GM18951 (cell line): Measurements from ENCODE around the gene CPN2.

Experiments
- POLR2A ChIP-seq: IDR thresholded peaks from 4 replicates; pipeline ENCODE4 v1.6.1; 2011; ENCODE audit warnings: mild to moderate bottlenecking; ENCODE audit not compliant: insufficient read length, insufficient read depth; ENCODE audit errors: extremely low read depth
- in situ Hi-C: fragments of 300-500 bp; cut with MboI; formaldehyde crosslinking; loops from one replicate; pipeline ENCODE4 v1.12.0; 2022; ENCODE audit warnings: low sequenced_read_pairs, mixed read lengths, inconsistent platforms; ENCODE audit not compliant: unreplicated experiment

Gene CPN2

GRCh38 chr3:194318511-194319161 lies 32.5 kb downstream of the CPN2 start:
- in situ Hi-C loops, result loop anchor here (5.0 to 10.0 kb wide), 3 partner anchors 184 to 654 kb away; partner anchors contain the start of gene HES1
- no peak for TF ChIP-seq POLR2A

- no peak for TF ChIP-seq POLR2A
- in situ Hi-C loops, result loop anchor here (5.0 to 10.0 kb wide), 3 partner anchors 182 to 652 kb away; partner anchors contain the start of gene HES1
These were observed 34.2 kb downstream of the CPN2 start for GRCh38 chr3:194316918-194317317.

- in situ Hi-C loops, result loop anchor here (5.0 to 10.0 kb wide), 3 partner anchors 181 to 651 kb away; partner anchors contain the start of gene HES1
These were observed 35.2 kb downstream of the CPN2 start for GRCh38 chr3:194315965-194316361.

GRCh38 chr3:194315088-194315964 lies 35.8 kb downstream of the CPN2 start:
- no peak for TF ChIP-seq POLR2A
- in situ Hi-C loops, result loop anchor here (5.0 to 10.0 kb wide), 3 partner anchors 181 to 651 kb away; partner anchors contain the start of gene HES1

More at GRCh38 chr3:194315965-194316361, 35.2 kb downstream of the CPN2 start:
- no peak for TF ChIP-seq POLR2A

GRCh38 chr3:194314388-194315068 lies 36.6 kb downstream of the CPN2 start:
- in situ Hi-C loops, result loop anchor here (5.0 to 10.0 kb wide), 3 partner anchors 180 to 650 kb away; partner anchors contain the start of gene HES1
- TF ChIP-seq POLR2A, result no peak

GRCh38 chr3:194313560-194314387 lies 37.4 kb downstream of the CPN2 start:
- TF ChIP-seq POLR2A, result no peak
- in situ Hi-C loops, result loop anchor here (10.0 kb wide), 2 partner anchors 179 to 649 kb away; partner anchors contain the start of gene HES1

- no peak for TF ChIP-seq POLR2A
- in situ Hi-C loops, result loop anchor here (10.0 kb wide), 2 partner anchors 178 to 648 kb away; partner anchors contain the start of gene HES1
These were observed 38.3 kb downstream of the CPN2 start for GRCh38 chr3:194312743-194313281.

GRCh38 chr3:194312186-194312742 lies 38.9 kb downstream of the CPN2 start:
- no peak for TF ChIP-seq POLR2A
- in situ Hi-C loops, result loop anchor here (10.0 kb wide), 2 partner anchors 177 to 647 kb away; partner anchors contain the start of gene HES1

- in situ Hi-C loops, result loop anchor here (10.0 kb wide), 2 partner anchors 176 to 646 kb away; partner anchors contain the start of gene HES1
- no peak for TF ChIP-seq POLR2A
These were observed 40.1 kb downstream of the CPN2 start for GRCh38 chr3:194311000-194311399.

GRCh38 chr3:194310060-194310835 lies 40.9 kb downstream of the CPN2 start:
- in situ Hi-C loops, result loop anchor here (10.0 kb wide), 2 partner anchors 175 to 645 kb away; partner anchors contain the start of gene HES1

More at GRCh38 chr3:194310060-194310835, 40.9 kb downstream of the CPN2 start:
- TF ChIP-seq POLR2A, result no peak
